Retina (tissue), 1 donor: ENCODE data around the gene FAM83G.

Source experiments
- DNase-seq: peaks from one replicate; pipeline ENCODE4 v3.0.0-alpha.2; 2016

Gene FAM83G

DNA sequence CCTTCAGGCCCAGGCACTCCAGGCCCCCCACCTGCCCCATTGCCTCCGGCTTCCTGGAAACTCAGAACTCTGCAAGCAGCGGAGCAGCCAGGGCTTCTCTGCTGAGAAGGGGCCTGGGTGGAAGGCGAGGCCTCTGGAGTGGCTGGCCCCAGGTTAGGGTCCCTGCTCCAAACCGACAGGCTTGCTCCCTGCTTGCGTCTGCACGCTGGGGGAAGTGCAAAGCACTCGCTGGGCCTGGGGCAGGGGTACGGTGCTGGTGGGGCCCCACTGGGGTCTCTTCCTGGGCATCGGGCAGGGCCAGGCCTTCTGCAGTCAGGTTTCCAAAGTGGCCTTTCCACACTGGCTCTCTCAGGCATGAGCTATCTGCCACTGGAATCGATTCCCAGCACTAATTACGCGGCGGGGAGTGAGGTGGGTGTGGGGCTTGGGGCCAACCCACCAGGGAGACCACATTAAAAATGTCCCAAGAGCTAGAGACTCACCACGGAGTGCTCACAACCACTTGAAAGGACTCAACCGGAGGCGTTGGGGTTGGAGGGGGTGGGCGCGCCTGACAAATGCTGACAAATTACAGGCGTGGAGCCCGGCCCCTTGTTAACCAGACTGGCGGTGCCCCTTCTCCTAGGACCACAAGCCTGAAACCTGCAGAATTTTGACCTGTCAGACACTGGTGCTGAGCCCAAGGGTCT is 17.9 kb downstream of the FAM83G start:
- DNase-seq, result no peak

DNA sequence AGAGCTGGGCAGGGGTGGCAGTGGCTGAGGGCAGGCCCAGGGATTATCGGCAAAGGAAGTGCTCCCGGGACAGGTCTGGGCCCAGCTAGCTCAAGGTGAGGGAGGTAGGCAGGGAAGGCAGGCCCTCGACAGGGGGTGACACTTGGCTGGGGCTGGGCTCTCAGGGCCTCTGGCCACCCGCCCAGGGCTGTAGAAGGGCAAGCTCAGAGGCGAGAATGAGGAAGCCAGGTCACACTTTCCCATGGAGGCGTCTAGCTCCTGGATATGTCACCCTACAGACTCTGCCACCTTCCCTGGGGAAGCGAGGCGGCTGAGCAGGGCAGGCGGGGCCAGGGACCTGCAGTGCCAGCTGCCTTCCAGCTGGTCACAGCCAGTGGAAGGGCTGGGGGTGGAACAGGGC is 19.1 kb downstream of the FAM83G start:
- no peak for DNase-seq

DNA sequence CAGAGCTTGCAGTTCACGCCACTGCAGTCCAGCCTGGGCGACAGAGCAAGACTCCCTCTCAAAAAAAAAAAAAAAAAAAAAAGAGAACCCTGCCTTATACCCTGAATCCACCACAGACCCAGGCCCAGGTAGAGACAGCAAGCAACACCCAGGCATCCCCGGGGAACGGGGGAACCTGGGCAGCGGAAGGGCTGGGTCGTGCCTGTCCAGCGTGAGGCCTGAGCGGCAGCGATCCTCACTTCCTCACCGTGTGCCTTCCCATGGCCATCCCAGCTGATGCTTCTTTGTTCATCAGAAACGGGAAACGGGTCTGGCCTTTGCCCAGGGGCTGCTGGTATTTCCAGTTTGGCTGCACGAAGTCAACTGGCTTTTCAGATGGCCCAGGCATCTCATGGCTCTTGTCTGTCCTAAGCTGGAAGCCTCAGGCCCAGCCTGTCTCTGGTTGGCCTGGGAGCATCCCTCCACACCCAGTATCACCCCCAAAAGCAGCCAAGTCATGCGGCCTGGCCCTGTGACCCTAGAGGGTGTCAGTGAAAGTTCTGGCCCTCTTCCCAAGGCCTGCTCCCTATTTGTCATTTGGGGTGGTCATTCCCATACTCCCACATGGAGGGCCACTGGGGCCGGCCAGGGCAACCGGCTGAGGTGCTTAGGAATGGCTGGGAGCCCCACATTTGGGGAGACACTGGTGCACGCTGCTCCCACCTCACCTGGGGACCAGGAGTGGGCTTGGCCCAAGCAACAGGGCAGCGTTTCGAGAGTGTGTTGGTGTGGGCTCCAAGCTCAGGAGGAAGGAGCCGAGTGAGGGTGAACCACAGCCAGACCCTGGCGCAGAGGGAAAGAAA is 20.1 kb downstream of the FAM83G start:
- no peak for DNase-seq

DNA sequence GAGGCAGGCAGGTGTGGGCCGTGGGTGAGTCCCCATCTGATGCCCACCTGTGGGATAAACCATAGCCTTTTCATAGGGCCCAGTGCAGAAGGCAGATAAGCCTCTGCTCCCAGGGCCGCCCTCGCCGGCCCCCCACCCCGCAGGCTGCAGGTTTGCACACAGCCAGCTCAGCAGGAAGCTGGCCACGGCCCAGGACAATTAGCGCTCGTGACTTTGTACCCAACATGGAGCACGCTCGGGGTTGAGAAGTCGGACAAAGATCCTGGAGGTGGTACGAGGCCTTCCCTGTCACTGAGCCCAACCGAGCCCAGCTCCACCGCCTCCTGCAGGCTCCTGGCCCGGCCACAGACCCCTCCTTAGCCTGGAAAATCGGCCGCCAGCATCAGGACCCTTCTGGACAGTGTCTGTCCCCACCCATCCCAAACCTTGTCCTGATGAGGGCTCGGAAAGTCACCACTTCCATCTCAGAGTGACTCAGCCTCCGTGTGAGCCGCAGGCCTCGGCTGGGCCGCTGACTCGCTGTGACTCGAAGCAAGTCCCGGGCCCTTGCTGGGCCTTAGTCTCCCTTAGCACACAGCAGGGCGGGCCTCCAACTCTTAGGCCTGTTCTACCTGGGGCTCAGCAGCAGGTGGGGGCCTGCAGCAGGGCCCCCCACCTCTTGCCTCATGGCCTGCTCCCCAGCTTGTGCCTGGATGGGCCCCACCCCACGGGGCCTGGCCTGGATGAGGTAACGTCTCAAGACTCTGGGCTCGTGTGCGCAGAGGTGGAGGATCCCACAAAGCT is 22.7 kb downstream of the FAM83G start:
- DNase-seq, result no peak

DNA sequence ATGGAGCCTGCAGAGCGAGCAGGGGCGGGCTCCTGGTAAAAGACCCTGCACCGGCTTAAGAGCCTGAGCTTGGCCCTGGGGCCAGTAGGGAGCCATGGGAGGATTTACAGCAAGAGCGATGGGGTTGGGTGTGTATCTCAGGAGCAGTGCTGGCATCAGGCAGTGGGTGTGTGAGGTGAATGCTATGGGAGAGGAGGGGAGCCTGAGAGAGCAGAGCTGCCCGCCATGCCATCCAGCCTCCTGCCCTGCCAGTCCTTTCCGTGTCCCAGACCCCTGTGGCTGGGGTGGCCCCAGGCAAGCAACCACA is 23.3 kb downstream of the FAM83G start:
- DNase-seq, result no peak

DNA sequence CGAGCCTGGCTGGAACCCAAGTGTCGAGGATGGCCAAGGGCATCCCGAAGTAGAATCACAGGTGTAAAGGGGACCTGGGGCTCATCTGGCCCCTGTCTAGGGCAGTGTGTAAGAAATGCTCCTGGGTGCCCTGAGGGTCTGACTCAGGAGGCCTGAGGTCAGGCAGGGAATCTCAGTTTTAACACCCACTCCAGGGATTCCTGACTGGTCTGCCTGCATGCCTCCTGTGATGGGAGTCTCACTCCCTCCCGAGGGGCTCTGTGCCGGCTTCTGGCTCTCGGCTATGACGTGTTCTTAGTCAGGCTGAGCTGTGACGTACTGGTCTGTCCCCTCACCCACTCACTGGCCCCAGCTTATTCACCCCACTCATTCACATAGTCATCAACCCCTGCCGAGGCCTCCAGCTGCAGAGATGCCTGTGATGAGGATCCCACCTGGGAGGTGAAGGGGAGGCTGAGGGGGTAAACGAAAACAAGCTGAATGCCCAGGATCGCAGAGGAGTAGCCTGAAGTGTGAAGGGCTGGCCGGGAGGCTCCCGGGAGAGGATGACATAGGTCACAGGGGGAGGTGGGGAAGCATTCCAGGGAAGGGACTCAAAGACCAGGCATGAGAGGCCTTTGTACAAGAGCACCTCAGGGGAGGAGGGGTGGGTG is 23.8 kb downstream of the FAM83G start:
- no peak for DNase-seq

DNA sequence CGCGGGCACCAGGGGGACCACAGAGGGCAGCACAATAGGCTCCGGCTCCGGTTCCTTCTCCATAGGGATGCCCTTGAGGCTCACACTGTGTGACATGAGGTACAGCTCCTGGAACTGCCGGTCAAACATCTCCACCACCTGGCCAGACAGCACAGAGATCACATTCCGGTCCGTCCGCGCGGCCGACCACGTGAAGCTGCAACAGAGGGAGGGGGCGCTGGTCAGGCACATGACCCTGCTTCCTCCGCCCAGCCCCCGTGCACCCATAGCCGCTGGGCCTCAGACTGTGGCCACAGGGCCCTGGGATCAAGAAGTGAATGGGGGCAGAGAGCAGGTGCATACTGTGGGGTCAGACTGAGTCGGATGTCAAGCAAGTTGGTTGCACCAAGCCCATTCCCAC is 25.9 kb downstream of the FAM83G start:
- DNase-seq, result no peak

DNA sequence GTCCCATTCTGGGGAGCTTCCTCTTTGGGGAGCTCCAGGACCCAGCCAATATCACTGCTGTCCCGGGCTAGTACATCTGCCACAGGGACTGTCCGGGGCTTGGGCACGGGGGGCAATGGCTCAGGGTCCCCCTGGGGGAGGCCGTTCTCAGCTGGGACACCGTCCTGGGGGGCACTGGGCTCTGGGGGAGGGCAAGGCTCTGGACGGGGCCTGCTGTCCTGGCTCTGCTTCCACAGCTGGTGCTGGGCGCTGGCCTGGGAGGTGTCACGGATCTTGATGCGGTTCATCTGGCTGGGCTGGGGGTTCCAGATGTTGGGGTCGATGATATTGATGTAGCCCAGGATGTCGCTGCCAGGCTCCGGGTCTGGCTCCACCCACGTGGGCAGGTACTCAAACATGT is 26.5 kb downstream of the FAM83G start:
- DNase-seq, result no peak

DNA sequence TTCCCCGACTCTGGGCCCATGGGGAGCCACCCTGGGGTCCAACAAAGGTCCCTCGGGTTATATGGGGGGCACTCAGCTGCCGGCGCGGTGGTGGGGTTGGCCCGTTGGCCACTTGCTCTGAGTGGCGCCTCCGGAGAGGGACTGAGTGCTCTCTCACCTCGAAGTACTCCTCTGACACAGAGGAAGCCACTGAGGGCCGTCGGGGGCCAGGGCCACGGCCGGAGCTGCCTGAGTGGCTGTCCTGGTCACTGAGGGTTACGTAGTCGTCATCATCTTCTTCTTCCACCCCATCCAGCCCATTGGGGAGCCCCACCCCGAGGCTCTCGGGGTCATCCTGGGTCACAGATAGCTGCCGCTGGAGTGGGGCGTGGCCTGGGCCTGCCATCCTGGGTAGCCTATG is 26.9 kb downstream of the FAM83G start:
- no peak for DNase-seq

DNA sequence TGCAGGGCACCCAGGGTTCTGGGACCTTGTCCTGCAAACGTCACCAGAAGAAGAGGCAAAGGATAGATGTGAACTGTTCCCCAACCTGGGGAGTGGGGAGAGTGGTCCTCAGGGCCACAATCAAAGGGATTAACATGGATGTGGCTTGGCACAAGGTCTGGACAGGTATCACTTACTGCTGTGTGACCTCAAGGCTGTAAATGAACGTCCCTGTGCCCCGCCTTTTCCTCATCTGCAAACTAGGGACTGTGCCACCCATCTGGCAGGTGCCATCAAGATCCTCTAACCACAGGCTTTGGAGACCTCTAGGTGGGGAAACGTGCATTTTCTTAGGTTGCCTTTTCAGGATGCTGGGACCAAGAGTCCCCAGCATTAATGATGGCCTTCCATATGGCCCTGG is 27.5 kb downstream of the FAM83G start:
- DNase-seq, result no peak

DNA sequence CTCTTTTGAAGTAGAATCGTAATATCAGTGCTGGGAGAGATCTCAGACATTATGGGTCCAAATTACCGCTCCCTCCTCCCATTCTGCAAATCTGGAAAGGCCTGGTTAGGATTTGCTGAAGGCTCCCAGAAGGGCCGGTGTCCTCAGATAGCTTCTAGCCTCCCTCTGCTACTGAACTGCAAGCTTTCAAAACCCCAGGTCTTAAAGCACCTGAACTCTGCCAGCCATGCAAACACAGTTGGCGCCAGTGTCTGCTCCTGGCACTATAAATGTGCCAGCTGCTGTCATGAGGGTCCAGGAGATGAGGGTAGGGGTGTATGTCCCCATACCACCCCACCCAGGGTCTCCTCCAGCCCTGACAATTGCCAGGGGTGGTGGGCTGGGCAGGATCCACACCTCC is 28.4 kb downstream of the FAM83G start:
- DNase-seq, result no peak

DNA sequence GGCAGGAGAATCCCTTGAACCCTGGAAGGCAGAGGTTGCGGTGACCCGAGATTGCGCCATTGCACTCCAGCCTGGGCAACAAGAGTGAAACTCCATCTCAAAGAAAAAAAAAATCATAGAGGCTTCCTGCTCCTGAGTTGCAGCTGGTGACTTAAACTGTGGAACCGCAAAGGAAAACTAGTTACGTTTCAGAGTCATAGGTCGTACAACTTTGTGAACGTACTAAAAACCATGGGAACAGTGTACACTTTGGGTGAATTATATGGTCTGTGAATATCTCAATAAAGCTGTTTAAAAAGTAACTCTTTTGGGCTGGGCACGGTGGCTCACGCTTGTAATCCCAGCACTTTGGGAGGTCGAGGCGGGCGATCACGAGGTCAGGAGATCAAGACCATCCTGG is 29.0 kb downstream of the FAM83G start:
- no peak for DNase-seq

DNA sequence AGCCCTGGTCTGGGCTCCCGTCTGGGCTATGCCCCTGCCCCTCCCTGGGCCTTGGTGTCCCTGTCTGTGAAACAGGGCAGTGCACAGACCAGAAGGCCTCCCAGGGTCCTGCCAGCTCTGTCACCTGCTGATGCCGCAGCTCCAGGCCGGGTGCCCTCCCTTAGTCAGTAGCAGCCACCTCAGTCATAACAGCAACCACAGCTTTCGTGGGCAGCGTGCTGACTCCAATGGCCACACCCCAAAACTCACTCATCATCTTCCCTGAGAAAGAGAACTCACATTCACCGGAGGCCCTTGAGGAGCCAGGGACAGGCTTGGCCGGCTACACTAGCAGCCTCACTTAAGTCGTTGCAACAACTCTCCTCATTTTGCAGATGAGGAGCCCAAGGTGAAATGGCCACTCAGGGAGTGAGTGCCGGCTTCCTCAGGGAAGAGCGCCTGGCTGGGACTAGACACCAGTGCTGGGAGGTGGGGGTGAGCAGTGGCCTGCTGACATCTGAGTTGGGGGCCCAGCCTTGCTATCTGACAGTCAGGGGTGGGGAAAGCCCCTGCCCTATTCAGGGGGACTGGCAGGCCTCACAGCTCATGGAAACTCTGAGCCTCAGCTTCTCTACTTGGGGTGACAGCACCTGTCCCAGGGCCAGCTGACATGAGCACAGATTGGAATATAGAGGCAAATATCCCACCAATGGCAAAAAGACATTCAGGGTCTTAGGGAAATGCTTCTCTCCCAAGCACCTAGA is 30.0 kb downstream of the FAM83G start:
- DNase-seq, result no peak

DNA sequence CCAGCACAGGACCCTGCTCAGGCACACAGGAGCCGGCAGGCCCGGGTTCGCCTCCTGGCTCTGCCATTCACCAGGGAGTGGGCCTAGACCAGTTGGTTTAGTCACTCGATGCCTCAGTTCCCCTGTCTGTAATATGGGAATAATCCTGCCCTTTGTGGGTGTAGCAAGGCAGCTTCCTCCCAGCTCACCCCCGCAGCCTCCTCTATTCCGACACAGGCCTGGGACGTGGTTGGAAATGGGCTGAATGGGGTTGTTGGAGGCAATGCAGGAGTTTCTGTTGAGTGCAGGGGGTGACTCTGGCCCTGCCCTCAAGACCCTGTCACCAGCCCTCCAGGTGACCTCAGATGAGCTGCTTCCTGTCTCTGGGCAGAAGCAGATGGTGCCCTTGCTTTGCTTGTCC is 32.8 kb downstream of the FAM83G start:
- DNase-seq, result no peak

DNA sequence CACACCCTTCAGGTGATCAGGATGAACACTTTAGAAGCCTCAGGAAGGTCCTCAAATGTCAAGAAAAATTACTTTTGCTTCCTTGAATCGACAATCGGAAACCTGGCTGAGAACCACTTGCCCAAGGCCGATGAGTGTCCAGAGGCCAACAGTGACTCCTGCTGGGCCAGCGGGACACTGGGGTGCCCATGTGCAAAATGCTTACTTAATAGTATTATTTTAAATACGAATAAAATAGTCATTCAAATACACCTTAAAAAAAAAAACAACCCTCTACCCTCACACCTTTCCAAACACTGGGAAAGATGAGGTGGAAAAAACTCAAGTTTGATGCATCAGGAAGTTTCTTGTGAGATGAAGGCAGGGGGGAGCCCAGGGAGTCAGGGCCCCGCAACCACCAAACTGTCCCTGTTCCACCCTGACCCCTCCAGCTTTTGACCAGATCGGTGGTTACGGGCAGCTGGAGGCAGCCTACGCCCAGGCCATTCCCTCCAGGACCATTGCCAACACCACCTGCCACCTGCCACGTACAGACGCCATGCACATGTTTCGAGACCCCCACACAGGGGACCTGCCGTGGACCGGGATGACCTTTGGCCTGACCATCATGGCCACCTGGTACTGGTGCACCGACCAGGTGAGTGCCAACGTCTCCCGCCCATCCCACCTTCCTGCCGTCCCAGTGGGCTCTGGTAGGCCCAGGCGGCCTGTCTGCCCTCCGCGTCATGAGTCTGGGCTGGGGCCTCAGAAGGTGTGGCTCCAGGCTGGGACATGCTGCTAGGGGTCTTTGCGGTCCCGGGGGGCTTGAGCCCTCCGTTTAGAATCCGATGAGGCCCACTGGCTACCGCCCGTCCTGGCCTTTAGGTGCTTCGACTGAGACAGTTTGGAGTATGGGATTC is 33.7 kb downstream of the FAM83G start:
- no peak for DNase-seq

DNA sequence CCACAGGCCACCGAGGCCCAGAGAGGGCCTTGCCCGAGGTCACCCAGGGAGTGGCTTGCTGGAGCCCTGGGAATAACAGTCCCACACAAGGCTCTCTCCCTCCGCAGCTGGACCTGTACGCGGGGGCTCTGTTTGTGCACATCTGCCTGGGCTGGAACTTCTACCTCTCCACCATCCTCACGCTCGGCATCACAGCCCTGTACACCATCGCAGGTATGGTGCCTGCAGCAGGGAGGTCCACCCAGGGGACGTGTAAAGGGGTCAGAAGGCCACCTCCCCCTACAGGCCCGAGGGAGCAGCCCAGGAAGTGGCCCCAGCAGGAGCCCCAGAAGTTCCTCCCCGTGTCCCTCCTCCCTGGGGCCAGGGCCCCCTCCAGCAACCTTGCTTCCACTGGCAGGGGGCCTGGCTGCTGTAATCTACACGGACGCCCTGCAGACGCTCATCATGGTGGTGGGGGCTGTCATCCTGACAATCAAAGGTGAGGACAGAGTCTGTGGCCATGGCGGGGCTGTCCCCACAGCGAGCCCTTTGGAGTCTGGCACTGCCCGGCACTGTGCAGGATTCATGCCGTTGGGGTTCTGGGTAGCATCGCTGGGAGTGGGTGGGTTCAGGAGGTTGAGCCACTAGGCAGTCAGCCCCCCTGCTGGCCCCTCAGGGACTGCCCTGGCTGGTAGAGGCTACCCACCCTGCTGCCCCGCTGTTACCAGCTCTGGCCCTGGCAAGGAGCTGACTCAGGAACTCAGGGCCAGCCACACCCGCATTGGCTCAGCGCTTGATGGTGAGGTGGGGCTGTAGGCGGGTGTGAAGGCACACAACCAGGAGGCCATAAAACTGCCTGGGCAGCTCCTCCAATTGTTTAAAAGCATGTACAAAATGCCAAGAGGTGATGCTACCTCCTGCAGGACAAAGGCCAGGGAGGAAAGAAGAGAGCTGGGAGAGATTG is 35.3 kb downstream of the FAM83G start:
- no peak for DNase-seq

DNA sequence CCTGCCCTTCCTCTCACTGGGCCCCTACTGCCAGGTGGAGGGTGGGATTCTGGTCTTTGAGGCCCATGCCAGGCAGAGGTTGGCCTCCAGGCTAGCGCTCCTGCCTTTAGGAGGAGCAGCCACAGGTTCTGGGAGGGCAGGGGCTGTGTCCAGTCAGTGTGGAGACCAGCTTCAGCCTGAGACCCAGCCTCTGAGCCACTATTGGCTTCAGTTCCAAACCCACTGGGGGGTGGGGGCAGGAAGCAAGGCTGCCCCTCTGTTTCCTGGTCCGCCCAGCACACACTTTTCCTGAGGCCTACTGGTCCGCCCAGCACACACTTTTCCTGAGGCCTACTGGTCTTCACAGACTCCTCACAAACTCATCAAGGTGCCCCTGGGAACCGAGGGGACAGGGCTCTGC is 36.2 kb downstream of the FAM83G start:
- DNase-seq, result no peak

DNA sequence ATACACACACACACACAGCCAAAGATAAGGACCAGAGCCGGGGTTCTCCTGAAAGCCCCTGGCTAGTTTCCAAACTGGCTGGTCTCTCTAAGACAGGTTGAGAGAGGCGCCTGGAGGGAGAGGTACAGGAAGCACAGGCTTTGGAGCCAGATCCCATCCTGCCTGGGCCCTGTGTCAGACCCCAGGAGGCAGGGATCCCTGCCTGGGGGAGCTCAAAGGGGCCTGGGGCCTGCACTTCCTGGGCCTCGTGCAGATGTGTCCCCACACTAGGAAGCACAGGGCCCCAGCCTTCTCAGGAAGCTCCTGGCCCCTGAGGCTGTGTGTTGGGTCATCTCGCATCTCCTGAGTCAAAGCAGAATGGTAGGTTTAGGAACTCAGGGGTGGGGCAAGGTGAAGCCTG is 36.6 kb downstream of the FAM83G start:
- no peak for DNase-seq

DNA sequence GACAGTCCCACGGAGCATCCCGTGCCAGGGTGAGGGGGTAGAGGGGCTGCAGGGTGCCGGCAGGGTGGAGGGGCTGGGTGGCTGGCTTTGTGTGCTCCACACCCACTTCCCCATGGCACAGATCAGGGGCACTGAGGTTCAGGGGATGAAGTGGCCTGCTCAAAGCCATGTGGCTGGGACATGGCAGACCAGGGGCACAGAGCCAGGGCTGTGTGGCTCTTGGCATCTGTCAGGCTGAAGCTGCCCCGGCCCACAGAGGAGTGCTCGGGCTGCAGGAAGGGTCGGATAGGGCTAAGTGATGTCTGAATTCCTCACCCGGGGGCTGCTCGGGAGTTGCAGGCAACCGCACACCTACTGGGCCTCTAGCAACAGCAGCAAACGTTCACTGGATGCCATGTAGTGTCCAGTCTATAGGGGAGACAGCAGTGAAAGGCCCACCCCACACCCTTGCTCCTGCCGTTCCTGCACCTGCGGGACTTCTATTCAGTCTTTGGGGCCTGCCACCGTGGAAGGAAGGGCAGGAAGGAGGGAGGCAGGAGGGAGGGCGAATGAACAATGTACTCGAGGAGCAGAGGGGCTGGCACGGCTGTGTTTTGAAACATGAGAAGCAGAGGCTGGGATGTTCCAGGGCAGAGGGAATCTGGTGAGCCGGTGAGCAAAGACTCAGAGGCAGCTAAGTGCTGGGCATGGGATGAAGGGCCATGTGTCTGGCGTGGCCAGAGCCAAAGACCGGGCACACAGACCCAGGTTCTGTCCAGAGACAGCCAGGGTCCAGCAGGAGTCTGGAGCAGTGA is 37.5 kb downstream of the FAM83G start:
- DNase-seq, result peak; percentile 62
